GM18858 (cell line): ENCODE data around the gene ANKRD37.

Experiments
- ATAC-seq: cut with Tn5 transposase; IDR thresholded peaks from one replicate; pipeline ENCODE4 v1.9.1; 2021; ENCODE audit not compliant: unreplicated experiment

Gene ANKRD37

GRCh38 chr4:185379326-185380295 is 17.0 kb upstream of the ANKRD37 start:
- no peak for ATAC-seq

- no peak for ATAC-seq
These were observed 16.3 kb upstream of the ANKRD37 start for GRCh38 chr4:185380320-185380719.

- ATAC-seq = no peak
These were observed 15.1 kb upstream of the ANKRD37 start for GRCh38 chr4:185381288-185382196.

DNA sequence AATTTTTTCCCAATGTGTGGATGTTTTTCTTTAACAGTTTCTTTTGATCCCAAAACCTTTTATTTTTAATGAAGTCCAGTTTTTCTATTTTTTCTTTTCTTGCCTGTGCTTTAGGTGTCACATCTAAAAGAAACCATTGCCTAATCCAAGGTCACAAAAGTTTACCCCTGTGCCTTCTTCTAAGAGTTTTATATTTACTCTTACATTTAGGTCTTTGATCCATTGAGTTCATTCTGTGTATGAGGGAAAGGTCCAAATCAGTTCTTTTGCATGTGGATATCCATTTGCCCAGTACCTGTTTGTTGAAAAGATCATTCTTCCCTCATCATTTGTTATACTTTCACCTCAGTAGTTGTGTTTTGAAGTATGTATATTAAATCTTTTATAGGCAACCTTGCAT is 13.9 kb upstream of the ANKRD37 start:
- ATAC-seq = no peak

DNA sequence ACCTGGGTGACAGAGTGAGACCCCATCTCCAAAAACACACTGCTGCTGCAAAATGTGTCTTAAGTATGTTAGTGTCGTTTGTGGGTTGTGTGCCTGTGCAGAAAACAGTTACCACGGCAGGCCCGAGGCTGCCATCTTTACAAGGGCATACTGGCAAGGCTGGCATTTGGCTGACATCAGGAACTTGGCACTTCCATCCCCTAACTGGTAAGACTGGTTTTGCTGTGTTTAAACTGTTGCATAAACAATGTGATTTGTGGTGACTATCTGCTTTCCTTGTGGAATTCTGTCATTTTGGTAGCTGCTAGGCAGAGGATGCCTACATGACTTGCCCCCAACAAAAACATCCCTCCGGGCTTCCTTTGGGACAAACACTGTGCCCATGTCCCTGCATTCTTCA is 13.2 kb upstream of the ANKRD37 start:
- ATAC-seq = no peak

- no peak for ATAC-seq
These were observed 12.6 kb upstream of the ANKRD37 start for GRCh38 chr4:185384061-185384460.

- no peak for ATAC-seq
These were observed 11.7 kb upstream of the ANKRD37 start for GRCh38 chr4:185384930-185385331.

GRCh38 chr4:185387957-185388356 is 8.7 kb upstream of the ANKRD37 start:
- ATAC-seq = no peak

GRCh38 chr4:185390941-185391340 is 5.7 kb upstream of the ANKRD37 start:
- no peak for ATAC-seq

GRCh38 chr4:185392156-185392555 is 4.5 kb upstream of the ANKRD37 start:
- ATAC-seq = no peak

DNA sequence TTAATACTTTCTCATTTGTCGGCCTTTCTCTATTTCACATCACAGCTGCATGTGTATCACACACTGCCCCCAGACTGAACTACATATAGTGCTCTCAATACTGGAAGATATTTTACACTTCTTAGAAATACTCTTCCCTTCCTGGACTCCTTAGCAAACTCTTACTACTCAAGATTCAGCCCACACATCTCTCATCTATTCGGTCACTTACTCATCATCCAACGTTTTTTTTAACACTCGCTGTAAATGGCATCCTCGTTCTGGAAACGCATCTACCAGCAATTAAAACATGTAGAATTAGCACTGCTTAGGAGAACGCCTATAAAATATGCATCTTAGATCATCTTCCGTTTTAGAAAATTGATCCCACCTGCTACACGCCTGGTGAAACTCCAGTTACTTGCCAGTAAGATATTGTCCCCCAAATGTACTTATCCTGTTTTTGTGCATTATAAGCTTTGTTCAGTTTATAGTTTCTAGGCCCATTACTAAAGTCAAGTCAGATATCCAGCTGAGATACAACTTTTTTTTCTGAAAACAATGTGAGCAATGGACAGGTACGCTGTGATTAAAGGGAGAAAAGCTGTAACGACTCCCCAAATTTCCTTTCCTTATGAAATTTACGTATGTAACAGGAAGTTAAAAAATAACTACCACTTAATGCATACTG is 1.9 kb upstream of the ANKRD37 start:
- no peak for ATAC-seq

DNA sequence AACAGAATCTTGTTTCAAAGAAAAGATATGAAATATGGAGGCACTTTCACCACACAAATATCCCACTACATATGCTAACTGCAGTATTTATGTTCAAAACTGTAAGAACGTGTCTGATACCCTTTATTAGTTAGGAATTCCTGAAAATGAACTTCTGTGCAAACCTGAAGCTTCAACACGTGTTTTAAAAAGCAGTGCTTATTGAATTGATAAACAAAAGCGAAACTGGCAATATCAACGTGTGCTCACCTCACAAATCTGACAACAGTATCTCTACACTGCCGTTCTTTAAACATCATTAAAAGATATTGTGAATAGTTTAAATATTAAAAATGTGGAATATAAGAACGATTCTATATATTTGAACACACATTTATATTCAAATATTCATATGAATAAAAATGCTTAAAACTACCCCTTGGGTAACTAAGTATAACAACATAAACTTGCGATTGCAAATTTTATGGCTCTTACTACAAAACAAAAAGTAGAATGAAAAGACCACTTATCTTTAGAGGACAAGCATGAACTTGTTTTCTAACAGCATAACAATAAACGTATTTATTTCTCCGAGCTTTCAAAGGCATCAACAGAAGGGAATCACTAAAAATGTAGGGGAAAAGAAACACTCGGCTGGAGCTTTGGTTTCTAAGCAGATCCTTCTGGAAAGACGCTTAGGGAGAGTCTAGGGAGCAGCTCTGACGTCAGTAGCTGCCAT is 1.2 kb upstream of the ANKRD37 start, which contains the start of gene LRP2BP:
Gene LRP2BP (minus strand): TSS at position 687 of the 718 bp plus-strand sequence. CDS start 17,738 bp downstream, outside the sequence.
- ATAC-seq = no peak

GRCh38 chr4:185395956-185396723 is 501 bp upstream of the ANKRD37 start:
- ATAC-seq = peak; percentile 52

DNA sequence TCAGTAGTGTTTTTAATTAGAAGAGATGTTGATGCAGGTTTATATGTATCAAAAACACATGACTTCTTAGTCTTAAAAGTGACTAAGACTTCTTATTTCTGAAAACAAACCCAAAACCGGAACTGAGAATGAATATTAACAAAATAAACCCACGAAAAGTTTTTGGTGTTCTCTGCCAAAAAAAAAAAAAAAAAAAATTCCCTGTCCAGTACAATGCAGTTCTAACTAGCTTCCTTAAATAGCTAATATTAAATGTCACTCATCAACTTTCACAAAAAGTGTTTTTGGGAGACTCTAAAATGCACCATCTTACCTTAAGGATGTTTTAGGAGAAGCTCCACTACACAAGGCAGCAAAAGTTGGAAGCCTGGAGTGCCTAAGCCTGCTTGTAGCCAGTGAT is 2.0 kb downstream of the ANKRD37 start:
- no peak for ATAC-seq

GRCh38 chr4:185399466-185399865 is 2.8 kb downstream of the ANKRD37 start:
- ATAC-seq = no peak

- ATAC-seq = no peak
These were observed 7.4 kb downstream of the ANKRD37 start for GRCh38 chr4:185404031-185404430.

DNA sequence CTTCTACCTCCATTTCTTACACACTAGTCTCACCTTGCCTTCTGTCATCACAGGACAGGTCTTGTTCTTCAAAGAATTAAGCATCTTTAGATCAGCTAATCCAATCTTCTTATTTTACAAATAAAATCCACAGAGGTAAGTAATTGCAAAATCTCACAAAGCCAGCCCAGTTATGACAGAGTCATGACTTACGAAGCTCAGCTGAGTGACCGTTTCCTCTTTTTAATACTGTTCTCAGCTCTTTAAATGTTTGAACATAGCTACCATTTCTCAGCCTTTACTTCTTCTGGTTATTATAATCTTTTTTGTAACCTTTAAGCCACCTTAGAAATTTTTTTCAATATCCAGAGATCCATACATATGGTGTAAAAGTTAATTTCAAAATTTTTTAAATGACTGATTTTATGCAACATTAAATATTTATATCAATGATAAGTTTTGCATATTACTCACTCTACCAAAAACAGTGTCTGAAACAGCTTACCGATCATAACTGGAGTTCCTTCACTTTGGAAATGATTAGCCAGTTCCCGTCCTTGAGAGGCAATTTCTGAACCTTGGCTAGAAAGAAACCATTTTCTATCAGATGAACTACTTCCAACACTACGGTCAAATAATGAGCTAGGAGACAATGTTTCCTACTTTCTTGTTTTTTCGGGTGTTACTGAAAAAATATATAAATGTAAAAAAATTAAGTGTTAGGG is 8.8 kb downstream of the ANKRD37 start:
- peak; percentile 66 for ATAC-seq

DNA sequence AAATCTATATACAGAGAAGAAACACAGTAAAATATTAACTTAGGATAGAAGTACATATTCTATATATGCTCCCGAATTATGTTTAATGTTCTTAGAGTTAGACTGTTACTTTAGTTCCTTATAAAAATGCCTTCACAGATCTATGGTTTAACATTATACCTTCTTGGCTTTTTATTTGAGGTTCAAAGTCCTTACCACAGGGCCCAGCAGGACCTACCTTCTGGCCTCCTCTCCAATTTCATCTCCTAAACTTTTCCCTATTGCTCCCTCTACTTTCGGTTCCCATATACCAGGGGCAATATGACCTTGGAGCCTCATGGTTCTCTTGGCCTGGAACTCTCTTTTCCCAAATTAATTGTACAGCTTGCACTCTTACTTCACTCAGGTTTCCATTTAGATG is 11.8 kb downstream of the ANKRD37 start:
- ATAC-seq = no peak

DNA sequence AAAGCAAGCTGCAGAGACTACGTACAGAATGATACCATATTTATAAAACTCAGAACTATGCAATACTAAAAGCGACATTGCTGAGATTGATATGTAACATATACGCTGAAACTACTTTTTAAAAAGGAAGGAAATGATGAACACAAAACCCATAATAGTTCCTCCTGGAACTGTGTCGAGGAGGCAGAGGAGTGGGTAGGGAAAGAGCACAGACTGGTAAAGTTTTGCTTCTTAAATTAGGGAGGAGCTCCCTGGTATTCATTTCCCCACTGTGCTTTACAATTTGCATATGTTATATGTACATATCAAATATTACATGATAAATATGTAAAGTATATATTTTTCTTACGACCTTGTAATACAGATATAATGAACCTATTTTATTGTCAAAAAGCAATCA is 15.2 kb downstream of the ANKRD37 start:
- ATAC-seq = no peak
